MM.1S (cell line): ENCODE measurements around the gene BCDIN3D.

Source experiments
- CTCF ChIP-seq: fragments of 300-600 bp; sonication (generic); IDR thresholded peaks from 2 replicates; pipeline ENCODE4 v1.5.1; 2016; ENCODE audit warnings: antibody characterized with exemption, low read length, mixed read lengths
- EZH2phosphoT487 ChIP-seq: fragments of 300-600 bp; sonication (generic); IDR thresholded peaks from 2 replicates; pipeline ENCODE4 v1.6.1; 2018; ENCODE audit warnings: antibody characterized with exemption, low read length

- TF ChIP-seq EZH2phosphoT487 (no peak), CTCF (no peak)
Observed at GRCh38 chr12:49796155-49796554, 46.8 kb downstream of the BCDIN3D start.
